ENCODE data around the gene PHF20. TPM values are rescaled to one million over a fixed set of nuclear protein-coding genes. Genes with fewer than 3 reads are reported as not detected.
A peak's percentile ranks its signal among the peaks of the same experiment; 100 is the strongest.
"Not testable (repeated sequence)": the region's sequence is repeated elsewhere in the genome, so short reads cannot be mapped to it uniquely, and the experiment has no call there.

The PHF20 gene
- total RNA-seq, 1 experiment from 2014 or later: 15.1 TPM

DNA sequence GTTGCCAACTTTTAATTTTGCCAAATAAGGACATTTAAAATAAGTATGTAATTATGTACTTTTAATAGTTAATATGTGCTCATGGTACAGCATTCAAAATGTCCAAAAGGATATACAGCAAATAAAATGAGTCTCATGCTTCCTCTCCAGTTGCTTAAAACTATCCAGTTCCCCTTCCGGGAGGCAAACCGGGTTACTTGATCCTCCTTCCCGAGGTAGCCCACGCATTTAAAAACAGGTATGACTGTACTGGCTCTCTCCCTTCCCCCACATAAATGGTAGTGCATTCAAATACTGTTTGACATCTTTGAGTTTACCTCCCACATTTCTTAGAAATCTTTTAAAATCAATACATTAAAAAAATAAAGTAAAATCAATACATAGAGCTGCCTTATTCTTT is 66.4 kb downstream of the PHF20 start:
- DNase-seq (ENCODE audit: low read depth): no peak

- DNase-seq (ENCODE audit: low read depth): no peak
Measured at GRCh38 chr20:35839904-35840303, 68.1 kb downstream of the PHF20 start.

DNA sequence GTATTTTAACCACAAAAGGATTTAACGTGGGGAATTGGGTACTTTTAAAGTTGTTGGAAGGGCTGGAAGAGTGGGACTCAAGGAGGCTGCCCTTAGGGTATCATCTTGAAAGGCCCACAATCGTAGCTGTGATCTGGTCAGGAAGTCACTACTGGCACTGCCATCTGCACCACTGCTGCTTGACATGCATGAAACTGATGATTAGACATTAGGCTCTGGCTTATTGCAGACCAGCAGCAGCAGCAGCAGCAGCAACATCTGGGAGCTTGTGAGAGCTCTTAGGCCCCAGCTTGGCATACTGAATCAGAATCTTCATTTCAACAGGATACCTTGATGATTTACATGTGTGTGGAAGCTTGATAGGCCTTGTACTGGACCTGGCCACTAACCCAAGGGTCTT is 68.6 kb downstream of the PHF20 start:
- DNase-seq (ENCODE audit: low read depth): no peak

DNA sequence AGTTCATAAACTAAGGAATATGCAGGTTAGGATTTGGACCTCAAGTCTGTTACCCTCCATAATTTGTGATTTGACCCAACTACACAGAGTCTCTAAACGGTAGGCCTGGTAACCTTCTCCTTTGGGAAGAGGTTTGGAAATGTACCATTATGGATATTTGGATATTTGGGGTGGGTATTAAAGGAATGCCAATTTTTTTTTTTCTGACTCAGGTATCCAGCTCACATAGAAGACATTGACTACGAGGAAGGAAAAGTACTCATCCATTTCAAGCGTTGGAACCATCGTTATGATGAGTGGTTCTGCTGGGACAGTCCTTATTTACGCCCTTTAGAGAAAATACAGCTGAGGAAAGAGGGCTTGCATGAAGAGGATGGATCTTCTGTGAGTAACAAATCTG is 70.5 kb downstream of the PHF20 start:
- DNase-seq (ENCODE audit: low read depth): no peak

- DNase-seq (ENCODE audit: low read depth): not testable (repeated sequence)
Measured at GRCh38 chr20:35843894-35844293, 72.1 kb downstream of the PHF20 start.

DNA sequence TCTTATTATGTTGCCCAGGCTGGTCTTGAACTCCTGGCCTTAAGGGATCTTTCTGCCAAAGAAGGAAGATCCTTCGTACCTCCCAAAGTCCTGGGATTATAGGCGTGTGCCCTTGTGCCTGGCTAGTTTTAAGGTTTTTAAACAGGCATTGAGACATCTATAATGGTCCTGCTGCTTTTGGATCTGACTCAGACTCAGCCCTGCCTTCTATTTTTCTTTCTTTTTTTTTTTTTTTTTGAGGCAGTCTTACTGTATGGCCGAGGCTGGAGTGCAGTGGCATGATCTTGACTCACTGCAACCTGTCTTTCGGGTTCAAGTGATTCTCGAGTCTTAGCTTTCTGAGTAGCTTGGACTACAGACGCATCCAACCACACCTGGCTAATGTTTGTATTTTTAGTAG is 73.7 kb downstream of the PHF20 start:
- DNase-seq (ENCODE audit: low read depth): peak; percentile 11

DNA sequence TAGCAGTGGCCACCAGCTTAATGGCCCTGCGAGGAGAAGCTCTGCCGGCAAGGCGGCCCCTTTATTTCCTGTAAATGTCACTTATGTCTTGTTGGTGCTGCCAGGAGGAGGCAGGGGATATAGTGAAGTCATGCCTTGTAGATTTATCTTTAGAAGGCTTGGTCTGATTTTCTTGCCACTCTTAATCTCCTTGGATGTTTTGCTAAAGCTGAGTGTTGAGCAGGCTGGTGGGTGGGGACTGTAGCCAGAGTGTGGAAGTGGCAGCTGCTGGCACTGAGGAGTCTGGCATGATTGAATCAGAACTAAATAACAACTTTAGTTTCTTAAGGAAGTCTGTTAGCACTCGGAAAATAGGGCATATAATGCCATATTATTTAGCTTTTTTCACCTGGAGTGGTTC is 77.9 kb downstream of the PHF20 start:
- DNase-seq (ENCODE audit: low read depth): no peak

DNA sequence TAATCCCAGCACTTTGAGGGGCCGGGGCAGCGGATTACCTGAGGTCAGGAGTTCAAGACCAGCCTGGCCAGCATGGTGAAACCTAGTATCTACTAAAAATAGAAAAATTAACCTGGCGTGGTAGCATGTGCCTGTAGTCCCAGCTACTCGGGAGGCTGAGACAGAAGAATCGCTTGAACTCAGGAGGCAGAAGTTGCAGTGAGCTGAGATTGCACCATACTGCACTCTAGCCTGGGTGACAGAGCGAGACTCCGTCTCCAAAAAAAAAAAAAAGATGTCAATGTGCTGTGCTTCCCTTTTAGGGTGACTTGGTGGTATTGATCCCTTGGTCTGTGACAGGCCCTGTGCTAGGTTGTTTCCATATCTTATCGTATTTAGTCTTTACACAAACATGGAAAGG is 79.8 kb downstream of the PHF20 start:
- DNase-seq (ENCODE audit: low read depth): not testable (repeated sequence)

GRCh38 chr20:35854713-35855348 is 83.0 kb downstream of the PHF20 start:
- no peak for DNase-seq (ENCODE audit: low read depth)

DNA sequence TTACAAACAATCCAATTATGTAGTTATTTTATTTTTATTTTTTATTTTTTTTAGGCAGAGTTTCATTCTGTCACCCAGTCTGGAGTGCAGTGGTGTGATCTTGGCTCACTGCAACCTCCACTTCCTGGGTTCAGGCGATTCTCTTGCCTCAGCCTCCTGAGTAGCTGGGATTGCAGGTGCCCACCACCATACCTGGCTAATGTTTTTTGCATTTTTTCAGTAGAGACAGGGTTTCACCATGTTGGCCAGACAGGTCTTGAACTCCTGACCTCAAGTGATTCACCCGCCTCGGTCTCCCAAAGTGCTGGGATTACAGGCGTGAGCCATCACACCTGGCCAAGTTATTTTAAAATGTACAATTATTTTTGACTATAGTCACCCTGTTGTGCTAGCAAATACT is 83.8 kb downstream of the PHF20 start:
- not testable (repeated sequence) for DNase-seq (ENCODE audit: low read depth)

DNA sequence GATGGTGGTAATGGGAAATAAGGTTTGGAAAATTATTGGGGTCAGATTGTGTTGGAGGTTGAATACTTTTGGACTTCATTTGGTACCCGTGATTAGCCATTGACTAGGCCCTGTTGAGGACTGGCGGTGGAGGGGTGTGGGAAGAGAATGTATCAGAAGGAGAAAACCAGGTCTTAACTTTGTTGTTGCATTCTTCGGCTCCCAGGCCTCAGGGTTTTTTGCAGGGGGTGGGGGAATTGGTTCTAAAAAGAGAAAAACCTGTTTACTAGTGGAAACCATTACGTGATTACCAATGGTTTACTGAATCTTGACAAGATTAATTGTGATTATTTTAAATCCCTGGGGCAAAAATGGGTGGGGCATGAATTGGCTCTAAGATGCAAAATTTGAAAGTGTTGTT is 85.1 kb downstream of the PHF20 start:
- DNase-seq (ENCODE audit: low read depth): no peak

DNA sequence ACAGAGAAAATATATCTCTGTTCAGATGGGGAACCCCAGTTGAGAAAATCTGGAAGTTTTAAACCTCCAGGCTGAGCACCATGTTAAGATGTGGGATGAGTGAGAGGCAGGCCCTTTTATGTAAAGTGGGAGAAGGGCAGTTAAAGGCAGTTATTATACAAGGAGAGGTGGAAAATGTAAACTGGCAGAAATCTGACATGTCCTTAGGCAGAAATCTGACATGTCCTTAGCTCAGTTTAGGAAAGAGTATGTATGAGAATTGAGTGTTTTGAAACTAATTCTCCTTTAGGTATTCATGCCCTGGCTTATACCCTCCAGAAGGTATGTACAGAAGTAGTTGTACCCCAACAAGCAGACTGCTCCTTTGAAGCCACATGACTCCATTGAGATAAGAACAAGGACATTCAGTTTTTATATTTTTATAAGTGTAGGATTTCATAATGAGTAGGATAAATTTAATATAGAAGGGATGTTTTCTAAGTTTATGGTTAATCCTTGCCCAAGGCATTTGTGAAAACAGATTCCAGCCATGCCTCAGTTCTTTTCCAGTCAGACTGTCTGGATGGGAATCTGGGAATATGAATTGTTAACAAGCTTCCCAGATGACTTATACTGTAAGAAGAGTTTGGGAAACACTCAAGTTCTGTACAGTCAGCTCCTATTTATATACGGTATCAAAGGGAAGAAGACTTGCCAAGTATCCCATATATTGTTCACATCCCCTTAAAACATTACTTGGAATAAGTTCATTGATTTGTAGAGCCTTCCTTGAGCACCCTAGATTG is 94.8 kb downstream of the PHF20 start:
- no peak for DNase-seq (ENCODE audit: low read depth)

DNA sequence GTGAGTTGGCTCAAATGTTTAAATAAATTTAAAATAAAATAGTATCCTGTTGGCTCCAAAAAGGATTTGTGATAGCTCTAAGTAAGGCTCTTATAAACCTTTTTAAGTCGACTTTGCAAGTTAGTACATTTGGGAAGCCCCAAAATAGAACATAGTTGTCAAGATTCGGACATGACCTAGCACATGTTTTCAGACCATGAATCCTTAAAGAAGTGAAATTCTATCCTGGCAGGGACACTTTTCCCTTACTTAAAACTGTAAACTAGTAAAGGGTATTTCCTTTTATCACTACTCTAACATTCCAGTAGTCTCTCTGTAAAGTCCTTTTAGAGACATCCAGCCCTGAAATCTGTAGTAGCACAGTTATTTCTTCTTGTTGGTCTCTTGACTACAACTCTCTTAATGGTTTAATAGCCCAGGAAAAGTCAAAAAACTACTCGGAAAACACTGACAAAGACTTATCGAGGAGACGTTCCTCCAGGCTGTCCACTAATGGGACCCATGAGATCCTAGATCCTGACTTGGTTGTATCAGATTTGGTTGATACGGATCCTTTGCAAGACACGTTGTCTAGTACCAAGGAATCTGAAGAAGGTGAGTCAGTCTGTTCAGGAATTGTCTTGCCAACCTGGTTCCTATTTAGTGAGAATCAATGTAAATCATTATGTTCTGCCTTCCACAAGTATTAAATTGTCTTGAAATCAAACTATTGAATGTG is 98.9 kb downstream of the PHF20 start:
- no peak for DNase-seq (ENCODE audit: low read depth)

- DNase-seq (ENCODE audit: low read depth): peak; percentile 59
Measured at GRCh38 chr20:35871259-35871771, 99.5 kb downstream of the PHF20 start.

DNA sequence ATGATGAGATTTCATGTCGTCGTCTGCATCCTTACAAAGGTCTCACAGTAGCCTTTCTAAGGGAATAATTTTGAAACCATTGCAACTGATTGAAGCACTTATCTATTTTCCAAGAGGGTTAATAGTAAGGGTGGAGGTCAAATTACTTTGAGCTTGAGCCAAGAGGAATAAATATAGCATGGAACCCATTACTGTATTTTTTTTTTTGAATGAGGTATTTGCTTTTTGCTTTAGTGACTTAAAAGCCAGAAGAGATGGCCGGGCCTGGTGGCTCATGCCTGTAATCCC is 104.2 kb downstream of the PHF20 start:
- DNase-seq (ENCODE audit: low read depth): no peak

- no peak for DNase-seq (ENCODE audit: low read depth)
Measured at GRCh38 chr20:35877611-35878010, 105.8 kb downstream of the PHF20 start.

- DNase-seq (ENCODE audit: low read depth): no peak
Measured at GRCh38 chr20:35878113-35878625, 106.4 kb downstream of the PHF20 start.

DNA sequence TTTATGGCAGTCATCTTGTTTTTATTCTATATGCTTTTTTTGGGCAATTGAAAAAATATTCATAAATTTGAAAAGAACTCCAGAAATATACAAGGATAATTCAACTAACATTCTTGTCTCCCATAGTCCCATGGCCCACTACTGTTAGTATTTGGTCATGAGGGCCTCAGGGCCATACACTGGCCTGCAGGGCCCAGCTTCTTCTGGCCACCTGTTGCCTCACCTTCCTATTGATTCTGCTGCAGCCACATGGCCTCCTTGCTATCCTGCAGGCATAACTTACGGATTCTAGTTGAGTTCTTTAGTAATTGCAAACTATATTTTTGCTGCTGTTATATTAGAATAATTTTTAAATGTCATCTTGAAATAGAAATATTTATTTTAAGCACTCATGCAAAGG is 109.9 kb downstream of the PHF20 start:
- no peak for DNase-seq (ENCODE audit: low read depth)

GRCh38 chr20:35882427-35883161 is 110.8 kb downstream of the PHF20 start:
- peak; percentile 25 for DNase-seq (ENCODE audit: low read depth)

GRCh38 chr20:35883336-35883777 is 111.5 kb downstream of the PHF20 start:
- peak; percentile 15 for DNase-seq (ENCODE audit: low read depth)

- DNase-seq (ENCODE audit: low read depth): peak; percentile 91
Measured at GRCh38 chr20:35883778-35884540, 112.1 kb downstream of the PHF20 start.
